GM13976 (cell line): ENCODE measurements around the gene NNT.

Experiments used
- DNase-seq: peaks from one replicate; pipeline ENCODE4 v3.0.0; 2012; ENCODE audit warnings: low spot score
- in situ Hi-C: fragments of 300-500 bp; cut with MboI; formaldehyde crosslinking; loops from one replicate; pipeline ENCODE4 v1.12.0; 2022; ENCODE audit warnings: low sequenced_read_pairs, mixed read lengths, inconsistent platforms; ENCODE audit not compliant: unreplicated experiment
- TF ChIP-seq, protein P1 (sequence below): IDR thresholded peaks from 2 replicates; pipeline ENCODE4 v1.5.1; 2012; ENCODE audit warnings: borderline replicate concordance, mild to moderate bottlenecking; ENCODE audit not compliant: insufficient read depth; ENCODE audit errors: extremely low read depth, missing control alignments, control extremely low read depth

Gene NNT

DNA sequence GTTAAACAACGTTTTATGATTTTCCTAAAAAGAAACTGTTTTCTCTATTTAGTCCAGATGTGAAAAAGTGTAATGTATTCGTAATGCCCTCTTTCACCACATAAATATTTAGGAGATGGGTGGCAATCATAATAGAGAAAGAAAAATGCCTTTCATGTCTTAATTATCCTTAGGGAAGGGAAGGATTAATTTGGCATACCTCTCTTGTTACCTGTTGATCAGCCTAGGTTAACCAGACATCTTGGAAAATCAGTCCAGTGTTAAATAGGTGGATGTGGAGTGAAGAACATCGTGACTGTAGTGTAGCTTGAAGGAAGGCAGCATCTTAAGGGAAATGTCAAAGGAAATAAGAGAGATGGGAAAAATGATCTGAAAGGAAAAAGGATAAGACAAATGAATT is 76.2 kb downstream of the NNT start:
- in situ Hi-C loops = no loop called here
- no peak for DNase-seq
- TF ChIP-seq, protein P1, sequence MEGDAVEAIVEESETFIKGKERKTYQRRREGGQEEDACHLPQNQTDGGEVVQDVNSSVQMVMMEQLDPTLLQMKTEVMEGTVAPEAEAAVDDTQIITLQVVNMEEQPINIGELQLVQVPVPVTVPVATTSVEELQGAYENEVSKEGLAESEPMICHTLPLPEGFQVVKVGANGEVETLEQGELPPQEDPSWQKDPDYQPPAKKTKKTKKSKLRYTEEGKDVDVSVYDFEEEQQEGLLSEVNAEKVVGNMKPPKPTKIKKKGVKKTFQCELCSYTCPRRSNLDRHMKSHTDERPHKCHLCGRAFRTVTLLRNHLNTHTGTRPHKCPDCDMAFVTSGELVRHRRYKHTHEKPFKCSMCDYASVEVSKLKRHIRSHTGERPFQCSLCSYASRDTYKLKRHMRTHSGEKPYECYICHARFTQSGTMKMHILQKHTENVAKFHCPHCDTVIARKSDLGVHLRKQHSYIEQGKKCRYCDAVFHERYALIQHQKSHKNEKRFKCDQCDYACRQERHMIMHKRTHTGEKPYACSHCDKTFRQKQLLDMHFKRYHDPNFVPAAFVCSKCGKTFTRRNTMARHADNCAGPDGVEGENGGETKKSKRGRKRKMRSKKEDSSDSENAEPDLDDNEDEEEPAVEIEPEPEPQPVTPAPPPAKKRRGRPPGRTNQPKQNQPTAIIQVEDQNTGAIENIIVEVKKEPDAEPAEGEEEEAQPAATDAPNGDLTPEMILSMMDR = no peak

DNA sequence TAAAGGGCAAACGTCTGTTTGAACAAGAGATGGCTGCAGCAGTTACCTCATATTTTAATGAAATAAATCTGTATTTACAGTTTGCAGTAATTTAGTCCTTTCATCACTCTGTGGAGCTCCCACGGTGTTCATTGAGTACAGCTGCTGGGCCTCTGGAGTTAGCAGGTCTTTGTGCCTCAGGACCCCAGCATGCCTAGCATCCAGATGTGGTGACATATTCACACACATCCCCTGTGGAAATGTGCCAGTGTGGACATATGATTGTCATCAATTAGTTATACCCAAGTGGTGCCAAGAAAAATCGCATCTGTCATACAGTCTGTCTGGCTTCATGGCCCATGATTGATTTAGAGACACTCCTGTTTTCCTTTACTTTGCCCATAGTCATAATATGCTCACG is 77.3 kb downstream of the NNT start:
- in situ Hi-C loops = no loop called here

DNA sequence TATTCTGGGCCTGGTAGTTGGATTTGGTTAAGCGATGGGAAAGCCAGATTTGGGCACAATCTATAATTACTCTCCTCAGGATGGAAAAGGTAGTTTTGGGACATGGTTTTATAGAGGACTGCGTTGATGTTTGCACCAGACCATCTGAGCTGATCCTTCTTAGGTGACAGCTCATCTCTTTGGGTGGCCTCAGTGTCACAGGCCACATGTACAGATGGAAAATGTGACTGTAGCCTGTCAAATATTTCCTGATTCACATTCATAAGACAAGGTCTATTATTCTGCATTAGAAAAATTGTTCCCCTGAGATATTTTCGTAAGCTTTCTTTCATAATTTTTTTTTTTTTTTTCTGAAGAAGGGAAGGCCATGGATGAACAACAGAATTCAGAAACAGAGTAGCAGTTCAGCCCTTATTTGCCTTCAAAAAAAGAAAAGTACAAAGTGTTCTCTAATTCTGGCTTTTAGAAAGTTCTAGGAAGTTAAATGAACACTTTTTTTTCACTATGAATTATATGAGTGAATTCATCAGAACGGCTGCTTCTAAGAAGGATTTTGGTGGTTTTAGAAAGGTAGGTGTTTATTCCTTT is 81.0 kb downstream of the NNT start:
- in situ Hi-C loops = no loop called here
- TF ChIP-seq, protein P1 = no peak
- DNase-seq = no peak

More for the DNA sequence above, 77.3 kb downstream of the NNT start:
- DNase-seq = no peak
- TF ChIP-seq, protein P1 = no peak

GRCh38 chr5:43685252-43685950 is 82.4 kb downstream of the NNT start:
- DNase-seq = no peak
- in situ Hi-C loops = no loop called here

DNA sequence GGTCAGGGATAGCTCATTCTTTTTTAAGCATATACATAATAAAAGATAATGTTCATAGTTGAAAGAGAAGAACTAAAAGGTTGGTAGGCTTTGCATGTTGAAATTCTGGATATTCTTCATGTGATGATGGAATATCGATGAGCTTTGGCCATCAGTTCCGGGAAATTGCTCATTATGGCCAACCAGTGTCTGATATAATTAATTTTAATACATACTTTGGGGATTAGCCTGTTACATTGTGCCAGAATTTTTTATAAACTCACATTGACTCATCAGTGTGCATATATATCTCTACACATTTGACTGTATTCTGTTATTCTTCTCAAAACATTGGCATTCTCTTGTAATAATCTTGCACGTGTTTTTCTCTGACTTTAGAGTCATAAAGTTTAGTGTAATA is 84.3 kb downstream of the NNT start:
- no peak for DNase-seq
- in situ Hi-C loops = no loop called here
- TF ChIP-seq, protein P1 = no peak

More at GRCh38 chr5:43685252-43685950, 82.4 kb downstream of the NNT start:
- TF ChIP-seq, protein P1 = no peak

DNA sequence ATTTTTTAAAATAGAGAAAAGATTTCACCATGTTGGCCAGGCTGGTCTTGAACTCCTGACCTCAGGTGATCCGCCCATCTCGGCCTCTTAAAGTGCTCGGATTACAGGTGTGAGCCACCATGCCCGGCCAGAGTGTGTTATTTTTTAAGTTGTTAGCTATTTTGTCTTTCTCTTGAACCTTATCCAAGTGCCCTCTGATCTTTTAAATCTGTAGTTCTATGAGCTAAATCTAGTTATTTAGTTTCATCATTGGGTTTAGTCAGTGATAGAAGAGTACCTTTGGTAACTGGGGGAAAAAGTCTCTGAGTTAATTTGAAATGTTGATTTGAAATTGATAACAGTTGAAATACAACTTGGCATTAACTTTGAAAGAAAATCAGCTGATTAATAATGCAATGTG is 88.3 kb downstream of the NNT start:
- no peak for DNase-seq
- in situ Hi-C loops = no loop called here
- TF ChIP-seq, protein P1 = no peak
